ENCODE data around the gene TATDN3. TPM values are rescaled to one million over a fixed set of nuclear protein-coding genes. Genes with fewer than 3 reads are reported as not detected.

Gene TATDN3
- polyA plus RNA-seq, 1 of the 3 experiments (the other 2 are of a cell fraction) = 5.2 TPM

- CTCF ChIA-PET = interaction anchor here (2.4 kb wide), 1 partner anchor 11 kb away, joined by 7 read pairs; the partner anchor contains the start of gene FLVCR1
- Histone ChIP-seq H3K27me3 (ENCODE audit: insufficient read depth) (no peaks in the 10 kb centered on the region), H3F3A (replicated peaks; ENCODE audit: insufficient read depth) (no peaks in the 10 kb centered on the region), H3K9me2 (no peaks in the 10 kb centered on the region), H3K27ac (ENCODE audit: low read depth in 2 of 2, low read length in 1 of 2) (no peak within 1 kb of the TSS), H4K20me1 (ENCODE audit: insufficient read depth) (no peaks in the 10 kb centered on the region), H3K36me3 (replicated peaks in 1 of 2; ENCODE audit: control insufficient read depth in 1 of 2, insufficient read depth in 2 of 2, low read length in 1 of 2) (no peaks in the 10 kb centered on the region), H3K4me1 (ENCODE audit: control insufficient read depth in 1 of 2, insufficient read depth in 2 of 2, low read depth in 1 of 2, low read length in 1 of 2) (no peaks in the 10 kb centered on the region), H2AFZ (ENCODE audit: low read depth) (no peak within 1 kb of the TSS), H3K4me2 (no peak within 1 kb of the TSS), H3K9ac (no peak within 1 kb of the TSS), H3K4me3 (ENCODE audit: low read depth in 2 of 2, low read length in 1 of 2) (no peak within 1 kb of the TSS), H3K79me2 (ENCODE audit: insufficient read depth) (no peaks in the 10 kb centered on the region), H3K9me3 (no peaks in the 10 kb centered on the region)
- WGBS (ENCODE audit: low lambda C conversion rate) = 87% methylated on average over 4 of the region's 4 CpGs
- POLR2A ChIA-PET = no interaction called here
- no peak for DNase-seq
- TF ChIP-seq FOSL2 (IDR thresholded peaks at IDR 0.05; ENCODE audit: borderline replicate concordance, low read depth) = no peak
- no peak for TF ChIP-seq SIN3A (IDR thresholded peaks at IDR 0.05; ENCODE audit: borderline replicate concordance, low read depth, low read length)
- no peak for TF ChIP-seq JUND (IDR thresholded peaks at IDR 0.05)
Observed at GRCh38 chr1:212847549-212847948, 55.9 kb downstream of the TATDN3 start, which contains the start of gene SPATA45. Gene SPATA45 (minus strand): TSS chr1:212847649. CDS start chr1:212836149, 11,500 bp downstream.

- Histone ChIP-seq H3K4me1 (ENCODE audit: control insufficient read depth in 1 of 2, insufficient read depth in 2 of 2, low read depth in 1 of 2, low read length in 1 of 2) (peaks cover 0 to 6% of the 10 kb centered on the region in 2 experiments; a peak in 1 of 4 replicates), H3K9me2 (no peaks in the 10 kb centered on the region), H4K20me1 (ENCODE audit: insufficient read depth) (no peaks in the 10 kb centered on the region), H3K27ac (ENCODE audit: low read depth in 2 of 2, low read length in 1 of 2) (no peak overlapping the region), H3K9ac (no peak overlapping the region), H2AFZ (ENCODE audit: low read depth) (no peak overlapping the region), H3K4me2 (no peak overlapping the region), H3K79me2 (ENCODE audit: insufficient read depth) (peaks cover 10% of the 10 kb centered on the region; the same call in 1 of the 2 replicates), H3K9me3 (no peaks in the 10 kb centered on the region), H3K36me3 (replicated peaks in 1 of 2; ENCODE audit: control insufficient read depth in 1 of 2, insufficient read depth in 2 of 2, low read length in 1 of 2) (no peaks in the 10 kb centered on the region), H3K4me3 (ENCODE audit: low read depth in 2 of 2, low read length in 1 of 2) (no peak overlapping the region), H3K27me3 (ENCODE audit: insufficient read depth) (no peaks in the 10 kb centered on the region), H3F3A (replicated peaks; ENCODE audit: insufficient read depth) (peaks cover 2% of the 10 kb centered on the region)
- no peak for TF ChIP-seq PBX3 (IDR thresholded peaks at IDR 0.05)
- TF ChIP-seq MEF2A (IDR thresholded peaks at IDR 0.05; ENCODE audit: borderline replicate concordance, low read depth) = no peak
- TF ChIP-seq NFIC (IDR thresholded peaks at IDR 0.05; ENCODE audit: borderline replicate concordance) = no peak
- no peak for TF ChIP-seq EZH2phosphoT487 (IDR thresholded peaks at IDR 0.05; ENCODE audit: borderline replicate concordance, low read depth)
- TF ChIP-seq, protein P1, sequence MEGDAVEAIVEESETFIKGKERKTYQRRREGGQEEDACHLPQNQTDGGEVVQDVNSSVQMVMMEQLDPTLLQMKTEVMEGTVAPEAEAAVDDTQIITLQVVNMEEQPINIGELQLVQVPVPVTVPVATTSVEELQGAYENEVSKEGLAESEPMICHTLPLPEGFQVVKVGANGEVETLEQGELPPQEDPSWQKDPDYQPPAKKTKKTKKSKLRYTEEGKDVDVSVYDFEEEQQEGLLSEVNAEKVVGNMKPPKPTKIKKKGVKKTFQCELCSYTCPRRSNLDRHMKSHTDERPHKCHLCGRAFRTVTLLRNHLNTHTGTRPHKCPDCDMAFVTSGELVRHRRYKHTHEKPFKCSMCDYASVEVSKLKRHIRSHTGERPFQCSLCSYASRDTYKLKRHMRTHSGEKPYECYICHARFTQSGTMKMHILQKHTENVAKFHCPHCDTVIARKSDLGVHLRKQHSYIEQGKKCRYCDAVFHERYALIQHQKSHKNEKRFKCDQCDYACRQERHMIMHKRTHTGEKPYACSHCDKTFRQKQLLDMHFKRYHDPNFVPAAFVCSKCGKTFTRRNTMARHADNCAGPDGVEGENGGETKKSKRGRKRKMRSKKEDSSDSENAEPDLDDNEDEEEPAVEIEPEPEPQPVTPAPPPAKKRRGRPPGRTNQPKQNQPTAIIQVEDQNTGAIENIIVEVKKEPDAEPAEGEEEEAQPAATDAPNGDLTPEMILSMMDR (IDR thresholded peaks at IDR 0.05) = no peak
- no peak for TF ChIP-seq MXI1 (IDR thresholded peaks at IDR 0.05; ENCODE audit: low read depth, low read length)
- TF ChIP-seq USF1 (IDR thresholded peaks at IDR 0.05; ENCODE audit: borderline replicate concordance, low read depth) = no peak
- no peak for TF ChIP-seq ELF1 (IDR thresholded peaks at IDR 0.05)
- TF ChIP-seq MAX (IDR thresholded peaks at IDR 0.05; ENCODE audit: low read depth) = no peak
- no peak for TF ChIP-seq FOSL2 (IDR thresholded peaks at IDR 0.05; ENCODE audit: borderline replicate concordance, low read depth)
- no peak for TF ChIP-seq TCF12 (IDR thresholded peaks at IDR 0.05)
- no peak for TF ChIP-seq TAF1 (IDR thresholded peaks at IDR 0.05; ENCODE audit: borderline replicate concordance, low read depth, low read length)
- TF ChIP-seq SMC3 (IDR thresholded peaks at IDR 0.05; ENCODE audit: low read depth, low read length) = no peak
- TF ChIP-seq GABPA (IDR thresholded peaks at IDR 0.05; ENCODE audit: low read depth) = no peak
- no peak for TF ChIP-seq RXRA (IDR thresholded peaks at IDR 0.05; ENCODE audit: borderline replicate concordance, low read depth)
- TF ChIP-seq RFX5 (IDR thresholded peaks at IDR 0.05; ENCODE audit: low read length) = no peak
- WGBS (ENCODE audit: low lambda C conversion rate) = 93% methylated on average over 5 of the region's 5 CpGs
- CTCF ChIA-PET = no interaction called here
- POLR2A ChIA-PET = no interaction called here
- DNase-seq = no peak
Observed at GRCh38 chr1:212852105-212852688, 60.5 kb downstream of the TATDN3 start.
